Astrocyte (in vitro differentiated cells and primary cell): ENCODE measurements around the gene S100A9. TPM values are rescaled to one million over a fixed set of nuclear protein-coding genes. Genes with fewer than 3 reads are reported as not detected.

ENCODE experiments used
- DNase-seq: peaks from one replicate; pipeline ENCODE4 v3.0.0-alpha.2; 2010; ENCODE audit warnings: low read depth
- FAIRE-seq: peaks from 2 replicates; lab custom pipeline; 2011; peaks lifted over from hg19 to GRCh38; lab: Jason Lieb, UNC
- H2AFZ ChIP-seq: 2 replicates; pipeline ENCODE4 v1.6.0; 2012; ENCODE audit warnings: low read depth, low read length, inconsistent platforms
- H3K27ac ChIP-seq: 2 replicates; pipeline ENCODE4 v1.5.1; 2011; ENCODE audit warnings: low read depth, low read length, inconsistent platforms
- H3K27me3 ChIP-seq: 2 replicates; pipeline ENCODE4 v1.6.0; 2011; ENCODE audit warnings: low read length, inconsistent platforms; ENCODE audit not compliant: insufficient read depth
- H3K36me3 ChIP-seq: 2 replicates; pipeline ENCODE4 v1.5.1; 2011; ENCODE audit warnings: low read length, inconsistent platforms; ENCODE audit not compliant: insufficient read depth
- H3K4me1 ChIP-seq: 2 replicates; pipeline ENCODE4 v1.5.1; 2011; ENCODE audit warnings: low read length, inconsistent platforms; ENCODE audit not compliant: insufficient read depth
- H3K4me2 ChIP-seq: 2 replicates; pipeline ENCODE4 v1.6.0; 2012; ENCODE audit warnings: low read length, inconsistent platforms
- H3K4me3 ChIP-seq: 2 replicates; pipeline ENCODE4 v1.5.1; 2011; ENCODE audit warnings: low read depth, mild to moderate bottlenecking, low read length, inconsistent platforms; ENCODE audit not compliant: insufficient read depth
- H3K79me2 ChIP-seq: 2 replicates; pipeline ENCODE4 v1.6.0; 2012; ENCODE audit warnings: mild to moderate bottlenecking, low read length, inconsistent platforms; ENCODE audit not compliant: insufficient read depth
- H3K9ac ChIP-seq: 2 replicates; pipeline ENCODE4 v1.6.0; 2012; ENCODE audit warnings: mild to moderate bottlenecking, low read length, inconsistent platforms
- H3K9me3 ChIP-seq: 2 replicates; pipeline ENCODE4 v1.5.1; 2012; ENCODE audit warnings: low read depth, mild to moderate bottlenecking, low read length, inconsistent platforms; ENCODE audit not compliant: insufficient read depth
- H4K20me1 ChIP-seq: 2 replicates; pipeline ENCODE4 v1.6.0; 2012; ENCODE audit warnings: low read length, inconsistent platforms; ENCODE audit not compliant: insufficient read depth
- H3K27ac Mint-ChIP-seq: one replicate; pipeline ENCODE4 v1.8.0; 2021; ENCODE audit warnings: mild to moderate bottlenecking, mixed read lengths; ENCODE audit not compliant: unreplicated experiment
- H3K27me3 Mint-ChIP-seq: one replicate; pipeline ENCODE4 v1.8.0; 2021; ENCODE audit warnings: low read depth, mixed read lengths; ENCODE audit not compliant: unreplicated experiment
- H3K36me3 Mint-ChIP-seq: one replicate; pipeline ENCODE4 v1.8.0; 2021; ENCODE audit warnings: low read depth, mixed read lengths; ENCODE audit not compliant: unreplicated experiment
- H3K4me1 Mint-ChIP-seq: one replicate; pipeline ENCODE4 v1.8.0; 2021; ENCODE audit warnings: low read depth, mixed read lengths; ENCODE audit not compliant: unreplicated experiment
- H3K4me3 Mint-ChIP-seq: one replicate; pipeline ENCODE4 v1.8.0; 2021; ENCODE audit warnings: mild to moderate bottlenecking, moderate library complexity, mixed read lengths; ENCODE audit not compliant: unreplicated experiment
- H3K9me3 Mint-ChIP-seq: one replicate; pipeline ENCODE4 v1.8.0; 2021; ENCODE audit warnings: mild to moderate bottlenecking, mixed read lengths; ENCODE audit not compliant: unreplicated experiment
- CTCF ChIP-seq: IDR thresholded peaks from 2 replicates; pipeline ENCODE4 v1.5.1; 2011; ENCODE audit warnings: low read depth, mild to moderate bottlenecking, inconsistent platforms, low read length, moderate library complexity; ENCODE audit not compliant: insufficient read depth
- EZH2 ChIP-seq: IDR thresholded peaks from 2 replicates; pipeline ENCODE4 v1.6.1; 2012; ENCODE audit warnings: mild to moderate bottlenecking, low read length, inconsistent platforms; ENCODE audit not compliant: insufficient read depth
- total RNA-seq: library from RNA; stranded (reverse); gene quantifications from 2 replicates; pipeline ENCODE4 v1.2.1, GENCODE V29; 2021

Gene S100A9
- total RNA-seq, 1 donor from 2014 or later, result 1.8 TPM

- peaks cover 3% of the 10 kb centered on the region for H3K9me3 Mint-ChIP-seq
- H2AFZ ChIP-seq, result no peak overlapping the region
- H3K4me2 ChIP-seq, result no peak overlapping the region
- no peaks in the 10 kb centered on the region for H3K27me3 ChIP-seq
- no peaks in the 10 kb centered on the region for H3K36me3 Mint-ChIP-seq
- peaks cover 15% of the 10 kb centered on the region for H3K4me1 Mint-ChIP-seq
- peaks cover 28% of the 10 kb centered on the region for H3K27me3 Mint-ChIP-seq
- H3K4me3 Mint-ChIP-seq, result no peak overlapping the region
- no peak overlapping the region for H3K4me3 ChIP-seq
- no peaks in the 10 kb centered on the region for H3K36me3 ChIP-seq
- TF ChIP-seq EZH2 (no peak), CTCF (no peak)
- FAIRE-seq, result no peak
- H4K20me1 ChIP-seq, result no peaks in the 10 kb centered on the region
- no peaks in the 10 kb centered on the region for H3K9me3 ChIP-seq
- no peak overlapping the region for H3K27ac Mint-ChIP-seq
- no peaks in the 10 kb centered on the region for H3K4me1 ChIP-seq
- H3K9ac ChIP-seq, result no peak overlapping the region
- no peak for DNase-seq
- no peaks in the 10 kb centered on the region for H3K79me2 ChIP-seq
- no peak overlapping the region for H3K27ac ChIP-seq
Observed at GRCh38 chr1:153342178-153342577, 15.5 kb upstream of the S100A9 start.

GRCh38 chr1:153343040-153343681 lies 14.5 kb upstream of the S100A9 start:
- FAIRE-seq, result no peak

More at GRCh38 chr1:153343040-153343681, 14.5 kb upstream of the S100A9 start:
- Mint-ChIP-seq H3K36me3 (no peaks in the 10 kb centered on the region), H3K4me3 (no peak overlapping the region), H3K9me3 (peaks cover under 1% of the 10 kb centered on the region), H3K27me3 (peaks cover 37% of the 10 kb centered on the region), H3K27ac (no peak overlapping the region), H3K4me1 (peaks cover 15% of the 10 kb centered on the region)
- Histone ChIP-seq H4K20me1 (no peaks in the 10 kb centered on the region), H3K4me3 (no peak overlapping the region), H3K36me3 (no peaks in the 10 kb centered on the region), H3K79me2 (no peaks in the 10 kb centered on the region), H2AFZ (no peak overlapping the region), H3K9me3 (no peaks in the 10 kb centered on the region), H3K27ac (no peak overlapping the region), H3K4me2 (no peak overlapping the region), H3K27me3 (no peaks in the 10 kb centered on the region), H3K4me1 (no peaks in the 10 kb centered on the region), H3K9ac (no peak overlapping the region)
- no peak for TF ChIP-seq CTCF
- no peak for TF ChIP-seq EZH2
- DNase-seq, result no peak
